Tongue (tissue), 2 donors: Measurements from ENCODE around the gene RSPH3. TPM values are rescaled to one million over a fixed set of nuclear protein-coding genes. Genes with fewer than 3 reads are reported as not detected.
"Not testable (repeated sequence)": the region's sequence is repeated elsewhere in the genome, so short reads cannot be mapped to it uniquely, and the experiment has no call there.

ENCODE experiments used
- DNase-seq: peaks from one replicate; pipeline ENCODE4 v3.0.0-alpha.2; 2015
- total RNA-seq: library from RNA; depleted of rRNA; stranded (reverse); fragments of >200 nt; gene quantifications from one replicate; pipeline ENCODE4 v1.2.3, GENCODE V29; 2014

Gene RSPH3
- total RNA-seq, 1 donor from 2014 or later: 7.8 TPM

DNA sequence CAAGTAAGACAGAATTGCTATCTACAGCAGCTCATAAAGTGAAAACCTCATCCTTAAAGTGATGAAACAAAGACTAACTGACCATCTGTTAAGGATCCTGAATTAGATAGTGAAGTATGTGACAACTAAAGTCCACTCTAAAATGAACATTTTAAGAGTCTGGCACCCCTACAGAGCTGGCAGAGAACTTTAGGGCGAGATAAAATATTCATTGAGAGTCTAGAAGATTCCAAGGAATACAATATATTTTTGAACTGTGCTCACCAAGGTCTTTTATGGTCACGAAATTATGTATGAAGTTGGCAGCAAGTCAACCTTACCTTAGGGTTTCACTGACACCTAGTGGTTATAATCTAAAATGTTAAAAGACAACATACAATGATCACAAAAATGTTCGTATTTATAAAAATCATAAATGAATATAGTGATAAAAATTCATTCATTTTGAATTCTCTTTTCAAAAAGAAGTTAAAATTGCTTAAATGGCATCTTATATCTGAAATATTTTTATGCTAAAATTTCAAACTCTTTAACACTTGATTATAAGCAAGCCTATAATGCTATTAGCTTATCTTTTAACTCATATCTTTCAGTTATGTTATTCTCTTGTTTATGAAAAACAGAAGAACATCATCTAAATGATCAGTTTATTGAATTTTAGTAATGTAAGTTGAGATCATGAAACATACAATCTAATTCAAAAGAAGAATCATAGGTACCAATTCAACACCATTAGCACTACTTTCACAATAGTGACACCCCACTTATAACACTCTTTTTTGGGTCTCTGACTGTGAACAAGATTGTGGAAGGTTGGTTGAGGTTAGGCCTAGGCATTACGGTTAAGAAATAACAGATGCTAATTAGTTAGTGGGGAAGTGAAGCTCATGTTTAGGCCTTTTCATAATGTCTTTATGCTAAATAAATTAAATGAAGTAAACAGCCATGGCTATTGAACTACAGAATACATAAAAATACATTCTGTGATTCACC is 27.5 kb downstream of the RSPH3 start:
- DNase-seq: peak; percentile 80

DNA sequence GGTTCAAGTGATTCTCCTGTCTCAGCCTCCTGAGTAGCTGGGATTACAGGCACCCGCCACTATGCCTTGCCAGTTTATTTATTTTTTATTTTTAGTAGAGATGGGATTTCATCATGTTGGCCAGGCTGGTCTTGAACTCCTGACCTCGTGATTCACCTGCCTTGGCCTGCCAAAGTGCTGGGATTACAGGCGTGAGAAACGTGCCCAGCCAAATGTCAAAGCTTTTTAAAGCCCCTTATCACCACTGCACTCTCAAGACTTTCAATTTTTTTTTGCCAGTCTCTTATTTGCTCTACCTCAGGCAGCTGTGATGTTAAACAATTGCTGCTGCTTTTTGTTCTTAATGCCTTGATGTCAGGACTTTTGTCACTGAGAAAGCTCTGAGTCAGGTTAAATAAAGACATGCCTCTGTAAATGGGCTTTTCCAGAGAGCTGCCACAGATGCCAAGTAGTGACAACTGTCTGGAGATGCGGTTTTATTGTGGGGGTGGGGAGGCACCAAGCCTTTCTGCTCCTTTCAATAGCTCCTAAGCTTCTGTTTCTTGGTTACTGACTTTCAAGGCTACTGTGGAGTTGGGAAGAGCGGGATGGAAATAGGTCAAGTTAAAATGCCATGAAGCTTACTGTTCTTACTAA is 29.2 kb downstream of the RSPH3 start:
- peak; percentile 42 for DNase-seq

DNA sequence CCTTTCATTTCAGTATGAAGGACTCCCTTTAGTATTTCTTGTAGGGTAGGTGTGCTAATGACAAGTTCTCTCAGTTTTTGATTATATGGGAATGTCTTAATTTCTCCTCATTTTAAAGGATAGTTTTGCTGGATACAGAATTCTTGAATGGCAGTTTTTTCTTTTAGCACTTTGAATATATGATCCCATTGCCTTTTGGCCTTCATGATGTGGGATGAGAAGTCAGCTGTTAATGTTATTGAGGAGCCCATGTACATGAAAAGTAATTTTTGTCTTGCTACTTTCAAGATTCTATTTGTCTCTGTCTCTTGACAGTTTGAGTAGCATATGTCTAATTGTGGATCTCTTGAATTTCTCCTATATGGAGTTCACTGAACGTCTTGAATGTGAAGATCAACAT is 30.9 kb downstream of the RSPH3 start:
- DNase-seq: no peak

DNA sequence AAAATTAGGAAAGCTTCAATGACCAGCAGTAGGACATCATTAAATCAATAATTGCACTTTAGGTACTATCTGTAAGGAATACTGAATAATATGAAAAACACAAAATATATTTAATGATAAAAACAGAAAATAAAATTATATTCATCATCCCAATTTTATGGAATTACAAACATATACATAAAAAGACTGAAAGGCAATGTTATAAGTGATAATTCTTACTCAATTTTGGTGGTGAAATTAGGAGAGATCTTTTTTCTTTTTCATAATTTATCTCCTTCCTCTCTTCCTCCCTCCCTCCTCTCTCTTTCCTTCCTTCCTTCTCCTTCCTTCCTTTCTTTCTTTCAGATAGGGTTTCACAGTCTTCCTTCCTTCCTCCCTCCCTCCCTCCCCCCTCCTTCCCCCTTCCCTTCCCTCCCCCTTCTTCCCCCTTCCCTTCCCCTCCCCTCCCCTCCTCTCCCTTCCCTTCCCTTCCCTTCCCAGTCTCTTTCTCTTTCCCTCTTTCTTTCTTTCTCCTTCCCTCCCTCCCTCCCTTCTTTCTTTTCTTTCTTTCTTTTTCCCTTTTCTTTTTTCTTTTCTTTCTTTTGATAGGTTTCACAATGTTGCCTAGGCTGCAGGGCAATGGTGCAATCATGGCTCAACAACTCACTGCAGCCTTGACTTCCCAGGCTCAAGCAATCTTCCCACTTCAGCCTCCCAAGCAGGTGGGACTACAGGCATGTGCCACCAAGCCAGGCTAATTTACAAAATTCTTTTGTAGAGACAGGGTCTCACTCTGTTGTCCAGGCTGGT is 36.8 kb downstream of the RSPH3 start:
- no peak for DNase-seq

DNA sequence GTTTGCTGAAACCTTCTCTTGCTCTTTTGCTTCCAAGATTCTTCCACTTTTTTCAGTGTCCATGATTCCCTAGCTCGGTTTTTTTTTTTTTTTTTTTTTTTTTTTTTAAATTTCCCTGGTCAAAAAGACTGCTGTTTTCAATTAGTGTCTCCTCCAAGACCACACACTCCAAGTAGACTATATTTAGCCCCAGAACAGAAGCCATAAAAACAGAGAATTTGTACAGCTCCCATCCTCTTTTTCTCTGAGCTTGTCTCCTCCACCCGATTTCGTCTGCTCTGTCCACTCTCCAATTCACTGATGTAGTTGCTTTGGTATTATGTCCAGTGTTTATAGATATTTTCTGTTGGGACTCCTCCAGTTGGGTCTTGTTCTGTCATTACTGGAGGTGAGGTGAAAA is 37.6 kb downstream of the RSPH3 start:
- no peak for DNase-seq

DNA sequence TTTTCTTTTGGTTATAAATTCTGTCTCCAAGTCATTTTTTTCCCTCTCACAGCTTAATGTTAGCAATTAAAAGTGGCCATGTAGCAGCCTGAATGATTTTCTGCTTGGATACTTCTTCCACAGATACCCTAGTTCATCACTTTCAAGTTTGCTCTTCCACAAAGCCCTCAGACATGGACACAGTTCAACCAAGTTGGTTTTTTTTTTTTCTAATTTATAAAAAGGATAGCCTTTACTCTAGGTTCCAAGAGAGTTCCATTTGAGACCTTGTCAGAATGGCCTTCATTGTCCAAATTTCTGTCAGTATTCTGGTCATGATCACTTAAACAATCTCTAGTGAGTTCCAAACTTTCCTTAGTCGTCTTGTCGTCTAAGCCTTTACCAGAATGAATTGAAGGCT is 40.0 kb downstream of the RSPH3 start:
- DNase-seq: no peak

DNA sequence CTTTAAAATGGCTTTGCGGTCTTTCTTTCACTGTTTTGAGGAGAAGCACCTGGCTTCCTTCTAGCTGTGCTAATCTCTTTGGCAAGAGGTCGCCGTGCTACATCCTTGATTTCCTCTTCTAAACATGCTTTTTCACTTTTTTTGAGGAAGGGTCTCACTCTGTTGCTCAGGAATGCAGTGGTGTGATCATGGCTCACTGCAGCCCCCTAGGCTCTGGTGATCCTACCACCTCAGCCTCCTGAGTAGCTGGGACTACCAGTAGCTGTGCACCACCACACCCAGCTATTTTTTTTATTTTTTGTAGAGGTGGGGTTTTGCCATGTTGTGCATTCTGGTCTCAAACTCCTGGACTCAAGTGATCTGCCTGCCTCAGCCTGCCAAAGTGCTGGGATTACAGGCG is 40.5 kb downstream of the RSPH3 start:
- DNase-seq: no peak

DNA sequence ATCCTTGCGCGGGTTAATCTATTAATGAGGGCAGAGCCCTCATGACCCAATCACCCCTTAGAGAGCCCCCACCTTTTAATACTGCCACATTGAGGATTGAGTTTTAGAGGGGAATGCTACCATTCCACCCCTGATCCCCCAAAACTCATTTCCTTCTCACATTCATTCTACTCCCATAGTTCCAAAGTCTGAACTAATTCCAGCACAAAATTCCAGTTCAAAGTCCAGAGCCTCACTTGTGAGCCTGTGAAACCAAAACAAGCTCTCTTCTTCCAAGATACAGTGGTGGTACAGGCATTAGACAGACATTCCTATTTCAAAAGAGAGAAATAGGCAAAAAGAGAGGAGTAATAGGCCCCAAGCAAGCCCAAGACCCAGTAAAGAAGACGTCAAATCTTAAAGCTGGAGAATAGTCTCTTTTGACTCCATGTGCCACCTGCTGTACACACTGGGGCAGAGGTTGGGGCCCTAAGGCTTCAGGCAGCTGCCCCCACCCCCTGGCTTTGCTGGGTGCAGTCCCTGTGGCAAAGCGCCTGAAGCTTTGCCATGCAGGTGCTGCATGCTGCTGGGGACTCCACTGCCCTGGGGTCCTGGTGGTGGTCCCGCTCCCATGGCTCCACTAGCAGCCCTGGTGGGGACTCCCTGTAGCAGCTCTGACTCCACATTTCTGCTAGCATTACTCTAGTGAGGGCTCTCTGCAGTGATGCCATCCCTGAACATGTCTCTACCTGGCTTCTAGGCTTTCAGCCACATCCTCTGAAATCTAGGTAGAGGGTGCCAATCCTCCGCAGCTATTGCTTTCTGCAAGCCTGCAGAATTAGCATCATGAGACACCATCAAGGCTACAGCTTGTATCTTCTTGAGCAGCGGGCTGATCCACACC is 41.3 kb downstream of the RSPH3 start:
- no peak for DNase-seq

DNA sequence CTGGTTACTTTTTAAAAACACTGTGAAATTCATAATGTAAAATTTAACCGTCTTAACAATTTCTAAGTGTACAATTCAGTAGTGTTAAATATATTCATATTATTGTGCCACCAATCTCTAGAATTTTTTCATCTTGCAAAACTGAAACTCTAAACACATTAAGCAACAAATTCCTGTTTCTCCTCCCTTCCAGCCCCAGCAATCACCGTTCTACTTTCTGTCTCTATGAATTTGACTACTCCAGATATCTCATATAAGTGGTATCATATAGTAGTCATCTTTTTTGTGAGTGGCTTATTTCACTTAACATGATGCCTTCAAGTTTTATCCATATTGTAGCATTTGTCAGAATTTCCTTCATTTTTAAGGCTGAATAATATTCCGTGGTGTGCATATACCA is 44.7 kb downstream of the RSPH3 start:
- no peak for DNase-seq

DNA sequence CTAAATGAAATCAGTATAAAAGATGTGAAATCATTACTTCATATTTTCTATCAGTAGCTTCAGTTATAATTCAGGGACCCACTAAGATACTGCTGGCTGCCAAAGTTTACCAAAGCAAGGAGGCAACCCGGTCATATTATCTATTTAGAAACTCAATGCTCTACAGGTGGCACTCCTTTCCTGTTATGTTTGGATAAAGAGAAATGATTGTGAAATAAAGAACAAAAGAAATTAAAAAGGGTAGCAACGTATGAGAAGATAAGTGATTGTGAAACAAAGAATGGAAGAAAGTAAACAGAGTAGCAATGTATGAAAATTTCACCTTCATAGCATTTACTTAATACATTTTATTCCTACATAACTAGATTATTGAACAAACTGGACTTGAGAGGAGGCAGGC is 45.2 kb downstream of the RSPH3 start:
- DNase-seq: no peak

DNA sequence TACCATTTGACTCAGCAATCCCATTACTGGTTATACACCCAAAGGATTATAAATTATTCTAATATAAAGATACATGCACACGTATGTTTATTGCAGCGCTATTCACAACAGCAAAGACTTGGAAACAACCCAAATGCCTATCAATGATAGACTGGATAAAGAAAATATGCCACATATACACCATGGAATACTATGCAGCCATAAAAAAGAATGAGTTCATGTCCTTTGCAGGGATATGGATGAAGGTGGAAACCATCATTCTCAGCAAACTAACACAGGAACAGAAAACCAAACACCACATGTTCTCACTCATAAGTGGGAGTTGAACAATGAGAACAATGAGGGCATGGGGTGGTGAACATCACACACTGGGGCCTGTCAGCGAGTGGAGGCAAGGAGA is 48.0 kb downstream of the RSPH3 start:
- not testable (repeated sequence) for DNase-seq

DNA sequence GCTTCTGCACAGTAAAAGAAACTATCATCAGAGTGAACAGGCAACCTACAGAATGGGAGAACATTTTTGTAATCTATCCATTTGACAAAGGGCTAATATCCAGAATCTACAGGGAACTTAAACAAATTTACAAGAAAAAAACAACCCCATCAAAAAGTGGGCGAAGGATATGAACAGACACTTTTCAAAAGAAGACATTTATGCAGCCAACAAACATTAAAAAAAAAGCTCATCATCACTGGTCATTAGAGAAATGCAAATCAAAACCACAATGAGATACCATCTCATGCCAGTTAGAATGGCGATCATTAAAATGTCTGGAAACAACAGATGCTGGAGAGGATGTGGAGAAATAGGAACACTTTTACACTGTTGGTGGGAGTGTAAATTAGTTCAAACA is 48.4 kb downstream of the RSPH3 start:
- DNase-seq: not testable (repeated sequence)

DNA sequence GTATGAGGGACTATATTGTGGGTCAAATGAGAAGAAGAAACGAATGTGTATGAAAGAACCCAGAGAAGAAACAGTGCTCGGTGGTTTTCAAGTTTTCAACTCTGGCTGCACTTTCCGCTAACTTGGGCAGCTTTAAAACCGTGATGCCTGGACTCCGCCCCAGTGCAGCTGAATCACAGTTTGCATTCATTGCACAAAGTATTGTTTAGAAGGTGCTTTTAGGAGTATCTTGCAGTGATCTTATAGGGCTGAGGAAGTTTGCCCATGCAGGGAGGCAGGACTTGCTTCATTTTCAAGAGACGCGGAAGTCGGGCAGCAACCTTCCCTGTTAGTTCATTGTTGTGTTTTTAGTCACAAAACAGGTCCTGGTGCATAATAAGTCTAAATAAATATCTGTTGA is 52.7 kb downstream of the RSPH3 start:
- DNase-seq: no peak

DNA sequence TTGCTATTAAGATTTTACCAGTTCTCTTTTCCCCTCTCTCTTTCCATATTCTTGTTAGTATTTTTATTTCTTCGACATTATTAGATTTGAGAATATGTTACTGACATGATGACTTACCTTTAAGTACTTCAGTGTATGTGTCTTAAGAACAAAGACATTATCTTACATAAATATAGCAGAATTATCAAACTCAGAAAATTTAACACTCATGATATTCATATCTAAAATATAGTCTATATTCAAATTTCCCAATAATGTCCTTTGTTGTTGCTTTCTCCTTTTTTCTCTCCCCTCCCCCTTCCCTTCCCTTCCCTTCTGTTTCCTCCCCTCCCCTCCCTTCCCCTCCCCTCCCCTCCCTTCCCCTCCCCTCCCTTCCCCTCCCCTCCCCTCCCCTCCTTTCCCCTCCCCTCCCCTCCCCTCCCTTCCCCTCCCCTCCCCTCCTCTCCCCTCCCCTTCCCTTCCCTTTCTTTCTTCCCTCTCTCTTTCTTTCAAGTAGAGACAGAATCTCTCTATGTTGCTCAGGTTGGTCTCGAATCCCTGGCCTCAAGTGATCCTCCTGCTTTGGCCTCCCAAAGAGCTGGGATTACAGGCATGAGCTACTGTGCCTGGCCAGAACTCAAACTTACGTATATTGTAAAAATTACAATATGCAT is 56.5 kb downstream of the RSPH3 start:
- no peak for DNase-seq

DNA sequence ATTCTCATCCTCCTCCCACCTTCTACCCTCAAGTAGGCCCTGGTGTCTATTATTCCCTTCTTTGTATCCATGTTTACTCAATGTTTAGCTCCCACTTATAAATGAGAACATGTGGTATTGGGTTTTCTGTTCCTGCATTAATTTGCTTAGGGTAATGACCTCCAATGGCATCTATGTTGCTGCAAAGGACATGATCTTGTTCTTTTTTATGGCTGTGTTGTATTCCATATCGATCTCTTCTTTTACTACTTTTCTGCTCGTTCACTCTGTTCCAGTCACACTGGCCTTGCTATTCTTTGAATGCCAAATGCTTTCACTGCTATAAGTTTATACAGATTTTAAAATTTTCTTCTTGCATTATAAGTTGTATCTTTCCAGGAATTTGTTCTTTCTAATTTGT is 57.7 kb downstream of the RSPH3 start:
- no peak for DNase-seq

DNA sequence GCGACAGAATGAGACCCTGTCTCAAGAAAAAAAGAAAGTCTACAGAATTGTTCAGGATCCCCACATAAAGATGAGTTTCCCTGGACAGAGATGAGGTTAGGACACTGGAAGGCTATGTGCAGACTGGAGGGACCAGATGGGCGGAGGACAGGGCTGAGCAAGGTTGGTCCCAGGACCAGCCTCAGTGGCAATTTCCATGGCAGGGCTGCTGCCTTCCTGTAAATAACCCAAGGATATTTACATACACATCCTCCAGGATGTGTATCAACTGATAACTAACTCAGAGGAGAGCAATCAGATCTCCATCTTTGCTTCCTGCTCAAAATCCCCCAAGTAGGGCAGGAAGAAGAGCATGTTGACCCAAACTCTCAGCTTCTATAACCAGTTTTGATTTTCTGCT is 58.8 kb downstream of the RSPH3 start:
- DNase-seq: no peak

DNA sequence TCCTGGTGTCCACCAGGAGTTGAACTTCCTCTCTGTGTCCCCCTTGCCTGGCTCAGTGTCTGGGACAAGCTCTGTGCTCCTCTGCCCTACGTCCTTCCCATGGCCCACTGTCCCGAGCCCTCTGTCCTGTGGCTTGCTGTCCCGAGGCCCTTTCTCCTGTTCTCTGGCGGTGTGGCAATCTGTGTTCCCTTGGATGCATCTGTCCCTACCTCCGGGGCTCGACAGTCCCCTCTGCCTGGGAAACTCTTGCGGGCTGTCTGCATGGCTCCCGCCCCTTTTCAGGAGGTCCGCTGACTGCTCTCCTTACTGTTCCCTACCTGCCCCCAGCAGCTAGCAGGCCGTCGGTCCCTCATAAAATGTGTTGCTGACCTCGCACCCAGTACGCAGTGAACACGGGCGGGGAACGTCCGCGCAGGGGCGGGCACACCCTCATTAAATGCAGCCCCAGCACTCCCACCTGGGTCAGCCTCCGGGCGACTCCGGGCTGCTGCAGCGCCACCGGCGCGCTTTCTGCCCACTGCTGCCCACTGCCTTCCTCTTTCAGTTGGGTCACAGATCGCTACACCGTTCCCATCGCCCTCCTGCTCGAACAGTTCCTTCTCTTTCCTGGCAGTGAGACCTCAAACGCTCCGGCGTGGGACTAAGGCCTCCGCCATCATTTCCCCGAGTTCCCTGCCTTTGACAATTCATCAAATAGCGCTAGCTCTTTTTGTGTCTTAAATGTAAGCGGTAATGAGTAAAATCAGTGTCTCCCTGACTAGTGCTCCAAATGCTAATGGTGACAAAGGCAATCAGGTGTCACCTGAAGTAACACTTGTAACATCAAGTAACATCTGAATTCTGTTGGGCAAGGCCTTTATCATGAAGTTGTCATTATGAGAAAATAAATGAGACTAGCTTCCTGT is 60.5 kb downstream of the RSPH3 start:
- DNase-seq: no peak

DNA sequence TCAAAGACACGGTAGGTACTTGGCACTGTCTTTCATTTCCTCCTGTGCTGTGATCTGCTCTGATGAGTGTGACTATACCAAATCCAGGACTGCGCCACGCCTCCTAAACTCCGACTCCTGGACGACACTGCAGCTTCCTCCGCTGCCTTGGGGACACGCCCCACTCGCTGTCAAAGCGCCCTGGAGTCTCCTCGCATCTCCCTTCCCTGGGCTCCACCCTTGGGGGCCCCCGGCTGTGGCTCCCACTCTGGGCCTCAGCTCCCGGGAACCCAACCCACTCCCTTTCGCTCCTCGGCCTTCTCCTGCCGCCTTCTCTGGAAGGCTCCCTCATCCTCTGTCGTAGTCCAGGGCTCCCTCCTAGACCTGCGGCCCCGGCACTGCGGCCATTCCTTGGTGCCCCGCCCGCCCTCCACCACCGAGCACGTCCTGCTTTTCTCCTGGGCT is 61.2 kb downstream of the RSPH3 start:
- peak; percentile 37 for DNase-seq

DNA sequence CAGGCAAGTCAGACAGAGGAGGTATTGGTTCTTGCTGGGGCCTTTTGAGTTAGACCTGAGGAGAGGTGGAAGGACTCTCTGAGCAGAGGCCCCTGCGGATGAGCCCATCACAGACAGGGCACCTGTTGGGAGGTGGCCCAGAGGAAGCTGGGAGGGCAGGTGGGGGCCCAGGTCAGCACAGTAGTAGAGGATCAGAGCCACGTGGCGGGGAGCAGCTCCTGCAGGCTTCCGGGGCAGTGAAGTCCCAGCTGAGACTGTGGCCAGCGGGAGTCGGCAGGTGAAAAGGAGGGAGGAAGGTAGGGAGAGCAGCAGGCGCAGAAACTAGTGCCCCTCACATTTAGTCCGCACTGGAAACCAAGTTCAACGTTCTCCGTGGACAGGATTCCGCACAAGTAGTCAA is 61.8 kb downstream of the RSPH3 start:
- no peak for DNase-seq

DNA sequence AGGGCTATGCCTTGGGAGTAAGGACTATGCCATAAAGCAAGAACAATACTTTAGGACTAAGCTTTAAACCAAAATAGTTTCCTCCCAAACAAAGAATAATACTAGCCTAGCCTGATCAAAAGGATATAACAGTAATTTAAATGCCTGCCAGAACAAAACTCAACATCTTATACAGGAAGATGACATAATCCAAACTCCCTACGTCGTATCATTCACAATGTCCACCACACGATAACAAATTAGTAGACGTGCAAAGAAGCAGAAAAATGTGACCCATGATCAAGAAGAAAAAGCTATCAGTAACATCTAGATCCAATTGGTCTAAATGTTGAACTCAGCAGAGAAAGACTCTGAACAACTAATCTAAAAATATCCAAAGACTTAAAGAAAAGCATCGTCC is 65.8 kb downstream of the RSPH3 start:
- DNase-seq: no peak
